Measurements from ENCODE around the gene RAD51AP1.

RAD51AP1 gene

GRCh38 chr12:4538207-4539160 is at the start of gene RAD51AP1:
RAD51AP1 (plus strand) TSS chr12:4538890; CDS start chr12:4538940, 50 bp downstream.
- peak; percentile 91 for DNase-seq (ENCODE audit: extremely low spot score)
- CTCF ChIA-PET: interaction anchor here (1.2 kb wide), 1 partner anchor 11 kb away, joined by 3 read pairs; no protein-coding TSS in a partner anchor
- no peak for TF ChIP-seq CTCF (IDR thresholded peaks at IDR 0.05; ENCODE audit: control extremely low read depth, extremely low read depth, low read depth, missing control alignments)
- POLR2A ChIA-PET: interaction anchor here (0.5 kb wide), 1 partner anchor 1749 kb away, joined by 5 read pairs; no protein-coding TSS in a partner anchor

GRCh38 chr12:4489556-4489955 is 49.1 kb upstream of the RAD51AP1 start:
- ChIA-PET CTCF (no interaction called here), POLR2A (no interaction called here)
- no peak for TF ChIP-seq CTCF (IDR thresholded peaks at IDR 0.05; ENCODE audit: control extremely low read depth, extremely low read depth, low read depth, missing control alignments)
- DNase-seq (ENCODE audit: extremely low spot score): no peak

GRCh38 chr12:4490973-4491372 is 47.7 kb upstream of the RAD51AP1 start:
- POLR2A ChIA-PET: no interaction called here
- CTCF ChIA-PET: no interaction called here

GRCh38 chr12:4496145-4496838 is 42.4 kb upstream of the RAD51AP1 start:
- DNase-seq (ENCODE audit: extremely low spot score): peak; percentile 26
- no peak for TF ChIP-seq CTCF (IDR thresholded peaks at IDR 0.05; ENCODE audit: control extremely low read depth, extremely low read depth, low read depth, missing control alignments)
- POLR2A ChIA-PET: no interaction called here
- CTCF ChIA-PET: interaction anchor here (0.7 to 1.2 kb wide), 4 partner anchors 11 to 28 kb away, joined by 3 to 5 read pairs (median 3); no protein-coding TSS in a partner anchor

More at GRCh38 chr12:4490973-4491372, 47.7 kb upstream of the RAD51AP1 start:
- TF ChIP-seq CTCF (IDR thresholded peaks at IDR 0.05; ENCODE audit: control extremely low read depth, extremely low read depth, low read depth, missing control alignments): no peak
- no peak for DNase-seq (ENCODE audit: extremely low spot score)

- no peak for DNase-seq (ENCODE audit: extremely low spot score)
- CTCF ChIA-PET: interaction anchor here (0.8 kb wide), 1 partner anchor 78 kb away, joined by 3 read pairs; no protein-coding TSS in a partner anchor
- POLR2A ChIA-PET: no interaction called here
- TF ChIP-seq CTCF (IDR thresholded peaks at IDR 0.05; ENCODE audit: control extremely low read depth, extremely low read depth, low read depth, missing control alignments): no peak
Measured at GRCh38 chr12:4499186-4499585, 39.5 kb upstream of the RAD51AP1 start.

- DNase-seq (ENCODE audit: extremely low spot score): no peak
- POLR2A ChIA-PET: no interaction called here
- TF ChIP-seq CTCF (IDR thresholded peaks at IDR 0.05; ENCODE audit: control extremely low read depth, extremely low read depth, low read depth, missing control alignments): no peak
- CTCF ChIA-PET: no interaction called here
Measured at GRCh38 chr12:4505376-4505986, 33.2 kb upstream of the RAD51AP1 start.
